ENCODE data around the gene B4GALNT2. TPM values are rescaled to one million over a fixed set of nuclear protein-coding genes. Genes with fewer than 3 reads are reported as not detected.

The B4GALNT2 gene
- total RNA-seq, 4 donors from 2014 or later = 0.68 to 2.6 (median 2.1) TPM

DNA sequence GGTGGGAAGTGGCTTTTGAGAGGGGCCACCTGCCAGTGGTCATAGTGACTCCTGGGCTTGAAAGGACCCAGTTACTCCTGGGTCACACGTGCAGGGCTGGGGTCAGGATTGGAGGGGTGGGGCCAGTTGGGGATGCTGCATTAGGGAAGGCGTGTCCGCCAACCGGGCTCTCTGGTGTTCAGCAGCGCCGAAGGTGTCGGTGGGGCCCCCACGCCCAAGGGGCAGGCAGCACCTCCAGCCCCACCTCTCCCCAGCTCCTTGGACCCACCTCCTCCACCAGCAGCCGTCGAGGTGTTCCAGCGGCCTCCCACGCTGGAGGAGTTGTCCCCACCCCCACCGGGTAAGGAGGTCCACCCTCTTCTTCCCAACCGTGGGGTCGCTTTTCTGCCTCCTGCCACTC lies 87.4 kb downstream of the B4GALNT2 start:
- Histone ChIP-seq H3K27me3 (peaks cover 62% of the 10 kb centered on the region), H3K4me1 (peaks cover 40% of the 10 kb centered on the region), H3K4me3 (no peak overlapping the region), H3K36me3 (no peaks in the 10 kb centered on the region), H3K9me3 (no peaks in the 10 kb centered on the region), H3K27ac (no peak overlapping the region)
- no peak for DNase-seq (ENCODE audit: low spot score in 2 of 2)
- TF ChIP-seq POLR2AphosphoS5 (IDR thresholded peaks at IDR 0.05) (no peak), EP300 (IDR thresholded peaks at IDR 0.05) (no peak), POLR2A (IDR thresholded peaks at IDR 0.05) (no peak)
- TF ChIP-seq, protein P1, sequence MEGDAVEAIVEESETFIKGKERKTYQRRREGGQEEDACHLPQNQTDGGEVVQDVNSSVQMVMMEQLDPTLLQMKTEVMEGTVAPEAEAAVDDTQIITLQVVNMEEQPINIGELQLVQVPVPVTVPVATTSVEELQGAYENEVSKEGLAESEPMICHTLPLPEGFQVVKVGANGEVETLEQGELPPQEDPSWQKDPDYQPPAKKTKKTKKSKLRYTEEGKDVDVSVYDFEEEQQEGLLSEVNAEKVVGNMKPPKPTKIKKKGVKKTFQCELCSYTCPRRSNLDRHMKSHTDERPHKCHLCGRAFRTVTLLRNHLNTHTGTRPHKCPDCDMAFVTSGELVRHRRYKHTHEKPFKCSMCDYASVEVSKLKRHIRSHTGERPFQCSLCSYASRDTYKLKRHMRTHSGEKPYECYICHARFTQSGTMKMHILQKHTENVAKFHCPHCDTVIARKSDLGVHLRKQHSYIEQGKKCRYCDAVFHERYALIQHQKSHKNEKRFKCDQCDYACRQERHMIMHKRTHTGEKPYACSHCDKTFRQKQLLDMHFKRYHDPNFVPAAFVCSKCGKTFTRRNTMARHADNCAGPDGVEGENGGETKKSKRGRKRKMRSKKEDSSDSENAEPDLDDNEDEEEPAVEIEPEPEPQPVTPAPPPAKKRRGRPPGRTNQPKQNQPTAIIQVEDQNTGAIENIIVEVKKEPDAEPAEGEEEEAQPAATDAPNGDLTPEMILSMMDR (IDR thresholded peaks at IDR 0.05) = no peak
- 87% methylated on average over 5 of the region's 15 CpGs for WGBS

DNA sequence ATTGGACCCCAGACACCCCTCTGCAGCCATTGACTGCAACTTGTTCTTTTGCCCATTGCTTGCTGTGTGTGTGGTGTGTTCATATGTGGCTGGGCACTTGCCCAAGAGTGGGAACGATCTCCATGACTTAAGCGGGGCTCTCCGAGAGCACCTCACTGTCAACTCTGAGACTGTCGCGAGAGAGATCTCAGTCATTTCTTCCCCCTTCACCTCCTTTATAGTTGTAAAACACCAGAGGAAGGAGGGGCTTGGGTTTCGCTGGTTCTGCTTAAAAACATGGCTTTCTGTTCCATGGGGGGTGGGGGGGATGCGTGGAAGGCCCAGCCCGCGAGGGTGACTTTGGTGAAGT lies 90.6 kb downstream of the B4GALNT2 start:
- H3K36me3 ChIP-seq = no peaks in the 10 kb centered on the region
- H3K9me3 ChIP-seq = no peaks in the 10 kb centered on the region
- WGBS = 14% methylated on average over 9 of the region's 9 CpGs
- H3K27me3 ChIP-seq = peaks cover 78% of the 10 kb centered on the region
- H3K4me1 ChIP-seq = peaks cover 29% of the 10 kb centered on the region
- TF ChIP-seq EP300 (IDR thresholded peaks at IDR 0.05) (no peak), POLR2A (IDR thresholded peaks at IDR 0.05) (no peak), POLR2AphosphoS5 (IDR thresholded peaks at IDR 0.05) (no peak)
- TF ChIP-seq, protein P1 (IDR thresholded peaks at IDR 0.05) = no peak
- H3K4me3 ChIP-seq = no peak overlapping the region
- DNase-seq (ENCODE audit: low spot score in 2 of 2) = no peak
- H3K27ac ChIP-seq = no peak overlapping the region

DNA sequence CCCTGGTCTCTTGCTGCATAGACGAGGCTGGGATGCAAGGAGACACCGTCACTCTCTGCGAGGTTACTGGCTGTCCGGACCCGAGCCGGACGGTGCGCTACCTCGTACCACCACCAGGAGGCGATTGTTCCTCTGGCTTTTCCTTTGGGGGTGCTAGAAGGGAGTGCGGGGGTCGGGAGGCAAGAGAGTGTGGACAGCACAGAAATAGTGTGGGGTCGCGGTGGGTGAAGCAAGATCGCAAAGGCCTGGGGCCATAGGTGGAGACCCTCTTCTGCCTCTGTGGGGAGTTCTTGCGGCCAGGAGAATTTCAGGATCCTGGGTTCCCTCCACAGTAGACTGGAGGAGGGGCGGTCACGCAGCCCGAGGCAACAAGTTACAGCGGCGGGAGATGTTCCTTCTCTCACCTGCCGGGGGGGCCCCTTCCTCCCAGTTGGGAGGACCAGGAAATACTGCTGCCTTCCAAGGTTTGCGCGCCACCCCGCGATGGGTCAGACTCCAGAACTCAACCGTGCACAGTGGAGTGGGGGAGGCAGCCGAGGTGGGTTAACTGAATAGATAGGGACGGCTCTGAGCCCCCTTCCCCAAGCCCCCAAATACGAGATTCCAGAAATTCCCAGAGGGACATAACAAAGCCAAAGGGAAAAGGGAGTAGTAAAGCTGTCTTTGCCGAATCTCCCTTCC lies 91.1 kb downstream of the B4GALNT2 start:
- no peaks in the 10 kb centered on the region for H3K9me3 ChIP-seq
- peaks cover 75% of the 10 kb centered on the region for H3K27me3 ChIP-seq
- TF ChIP-seq, protein P1 (IDR thresholded peaks at IDR 0.05) = peak; percentile 45 to 83
- TF ChIP-seq POLR2AphosphoS5 (IDR thresholded peaks at IDR 0.05) = no peak
- no peaks in the 10 kb centered on the region for H3K36me3 ChIP-seq
- peak in 1 of 2 donors; percentile 79 for DNase-seq (ENCODE audit: low spot score in 2 of 2)
- 5% methylated on average over 26 of the region's 31 CpGs for WGBS
- peak overlapping the region; percentile 13 for H3K4me3 ChIP-seq
- H3K4me1 ChIP-seq = peaks cover 29% of the 10 kb centered on the region
- no peak overlapping the region for H3K27ac ChIP-seq

DNA sequence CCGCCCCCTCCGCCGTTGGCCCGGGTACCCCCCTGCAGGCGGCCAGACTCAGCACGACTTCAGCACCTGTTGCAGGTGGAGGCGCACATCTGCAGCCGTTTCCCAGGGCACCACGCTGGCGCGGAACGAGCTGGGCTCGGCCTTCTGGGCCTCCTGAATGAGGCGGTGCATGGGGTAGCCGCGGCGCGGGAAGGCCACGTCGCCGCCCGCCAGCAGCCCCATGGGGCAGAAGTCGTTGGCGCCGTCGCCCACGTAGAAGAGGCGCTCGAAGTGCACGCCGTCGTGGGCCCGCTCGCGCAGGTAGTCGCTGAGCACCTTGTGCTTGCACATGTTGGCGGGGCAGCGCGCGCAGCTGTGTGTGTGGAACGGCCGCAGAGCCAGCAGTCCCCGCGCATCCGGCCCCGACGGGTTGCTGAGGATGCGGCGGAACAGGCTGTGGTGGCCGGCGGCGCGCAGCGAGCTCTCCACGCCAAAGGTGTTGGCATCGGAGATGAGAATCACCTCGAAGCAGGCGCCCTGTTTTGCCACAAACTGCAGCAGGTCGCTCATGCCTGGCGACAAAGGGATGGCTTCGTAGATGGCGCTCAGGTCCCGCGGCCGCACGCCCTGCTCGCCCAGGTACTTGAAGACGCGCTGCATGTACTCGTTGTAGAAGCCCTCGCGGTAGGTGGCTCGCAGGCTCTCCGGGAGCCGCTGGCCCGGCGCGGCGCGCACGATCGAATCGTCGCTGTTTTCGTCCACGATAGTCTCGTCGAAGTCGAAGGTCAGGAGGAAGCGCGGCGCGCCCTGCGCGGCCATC lies 91.8 kb downstream of the B4GALNT2 start:
- Histone ChIP-seq H3K27me3 (peaks cover 75% of the 10 kb centered on the region), H3K4me3 (peak overlapping the region; percentile 13), H3K4me1 (peaks cover 23% of the 10 kb centered on the region), H3K36me3 (no peaks in the 10 kb centered on the region), H3K27ac (no peak overlapping the region), H3K9me3 (no peaks in the 10 kb centered on the region)
- TF ChIP-seq POLR2AphosphoS5 (IDR thresholded peaks at IDR 0.05) (no peak), POLR2A (IDR thresholded peaks at IDR 0.05) (no peak), EP300 (IDR thresholded peaks at IDR 0.05) (no peak)
- TF ChIP-seq, protein P1 (IDR thresholded peaks at IDR 0.05) = no peak
- 4% methylated on average over 46 of the region's 95 CpGs for WGBS
- DNase-seq (ENCODE audit: low spot score in 2 of 2) = no peak

DNA sequence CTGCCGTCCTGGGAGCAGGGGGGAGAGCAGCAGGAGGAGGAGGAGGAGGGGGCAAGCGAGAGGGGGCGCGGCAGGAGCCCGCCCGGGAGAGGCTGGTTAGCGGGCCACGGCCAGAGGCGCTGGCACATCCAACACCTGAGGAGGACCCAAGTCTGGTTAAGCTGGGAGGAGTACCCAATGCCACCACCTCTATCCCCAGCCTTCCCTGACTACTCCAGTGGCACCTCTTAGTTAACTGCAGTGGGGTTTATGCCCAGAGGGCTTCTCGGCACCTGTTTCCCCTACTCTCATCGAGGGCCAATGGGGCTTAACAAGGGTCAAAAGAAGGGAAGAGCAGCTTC lies 92.4 kb downstream of the B4GALNT2 start:
- TF ChIP-seq EP300 (IDR thresholded peaks at IDR 0.05) = no peak
- no peak for TF ChIP-seq POLR2A (IDR thresholded peaks at IDR 0.05)
- no peak for TF ChIP-seq POLR2AphosphoS5 (IDR thresholded peaks at IDR 0.05)
- TF ChIP-seq, protein P1 (IDR thresholded peaks at IDR 0.05) = no peak
- H3K36me3 ChIP-seq = no peaks in the 10 kb centered on the region
- no peaks in the 10 kb centered on the region for H3K9me3 ChIP-seq
- H3K4me1 ChIP-seq = peaks cover 23% of the 10 kb centered on the region
- no peak overlapping the region for H3K27ac ChIP-seq
- WGBS = 24% methylated on average over 9 of the region's 11 CpGs
- peak overlapping the region; percentile 13 for H3K4me3 ChIP-seq
- H3K27me3 ChIP-seq = peaks cover 75% of the 10 kb centered on the region
- no peak for DNase-seq (ENCODE audit: low spot score in 2 of 2)
